Peyer's patch (tissue), 4 donors: Measurements from ENCODE around the gene MGA. TPM values are rescaled to one million over a fixed set of nuclear protein-coding genes. Genes with fewer than 3 reads are reported as not detected.

ENCODE experiments used
- DNase-seq, 3 donors: peaks; one replicate each; pipeline ENCODE4 v3.0.0-alpha.2; 2017 to 2019
- H3K27ac ChIP-seq, 4 donors: fragments of 200-600 bp; sonication (generic); one replicate each; pipeline ENCODE4 v1.5.1; 2016 to 2019
- H3K27me3 ChIP-seq, 2 donors: fragments of 200-600 bp; sonication (generic); one replicate each; pipeline ENCODE4 v1.5.1; 2019
- H3K36me3 ChIP-seq, 3 donors: fragments of 200-600 bp; sonication (generic); one replicate each; pipeline ENCODE4 v1.5.1; 2016 to 2019
- H3K4me1 ChIP-seq, 4 donors: fragments of 200-600 bp; sonication (generic); one replicate each; pipeline ENCODE4 v1.5.1; 2016 to 2019
- H3K4me3 ChIP-seq, 4 donors: fragments of 200-600 bp; sonication (generic); 1 replicate in 3 of 4; 2 replicates in 1 of 4; pipeline ENCODE4 v1.5.1; 2016 to 2019; ENCODE audit warnings: mild to moderate bottlenecking in 1 of 4
- H3K9me3 ChIP-seq, 4 donors: fragments of 200-600 bp; sonication (generic); one replicate each; pipeline ENCODE4 v1.5.1; 2016 to 2019; ENCODE audit warnings: mild to moderate bottlenecking in 1 of 4
- CTCF ChIP-seq, 6 experiments: fragments of 450-650 bp in 4 of 6; fragments of 200-600 bp in 2 of 6; sonication (generic) in 1 of 6; IDR thresholded peaks; one replicate each; pipeline ENCODE4 v1.5.1; 2017 to 2019; ENCODE audit warnings: antibody characterized with exemption in 6 of 6, mild to moderate bottlenecking in 3 of 6, moderate library complexity in 1 of 6
- POLR2A ChIP-seq, 2 donors: fragments of 450-650 bp; IDR thresholded peaks; one replicate each; pipeline ENCODE4 v1.5.1; 2017; ENCODE audit warnings: antibody characterized with exemption in 2 of 2, mild to moderate bottlenecking in 2 of 2, moderate library complexity in 2 of 2
- total RNA-seq, 4 donors: library from RNA; depleted of rRNA; stranded (reverse); fragments of >200 nt; gene quantifications; one replicate each; pipeline ENCODE4 v1.1.0, GENCODE V29; 2016

The MGA gene
- total RNA-seq, 4 donors from 2014 or later, result 39.7 to 143 (median 69.8) TPM

- H3K4me1 ChIP-seq, result peaks cover 0 to 5% (median 0%) of the 10 kb centered on the region in 4 donors
- no peak for TF ChIP-seq POLR2A (IDR thresholded peaks at IDR 0.05)
- TF ChIP-seq CTCF (IDR thresholded peaks at IDR 0.05), result no peak
- no peak for DNase-seq
These were observed 28.5 kb downstream of the MGA start for GRCh38 chr15:41688671-41689070.

GRCh38 chr15:41689083-41689482 is 28.9 kb downstream of the MGA start:
- Histone ChIP-seq H3K9me3 (no peaks in the 10 kb centered on the region), H3K27ac (no peak overlapping the region), H3K27me3 (no peaks in the 10 kb centered on the region), H3K4me3 (no peak overlapping the region), H3K36me3 (no peaks in the 10 kb centered on the region), H3K4me1 (peaks cover 0 to 5% (median 0%) of the 10 kb centered on the region in 4 donors)
- no peak for DNase-seq
- TF ChIP-seq POLR2A (IDR thresholded peaks at IDR 0.05) (no peak), CTCF (IDR thresholded peaks at IDR 0.05) (no peak)

More at GRCh38 chr15:41688671-41689070, 28.5 kb downstream of the MGA start:
- Histone ChIP-seq H3K27ac (no peak overlapping the region), H3K27me3 (no peaks in the 10 kb centered on the region), H3K4me3 (no peak overlapping the region), H3K36me3 (no peaks in the 10 kb centered on the region), H3K9me3 (no peaks in the 10 kb centered on the region)

GRCh38 chr15:41689834-41690233 is 29.6 kb downstream of the MGA start:
- TF ChIP-seq POLR2A (IDR thresholded peaks at IDR 0.05) (no peak), CTCF (IDR thresholded peaks at IDR 0.05) (no peak)

DNA sequence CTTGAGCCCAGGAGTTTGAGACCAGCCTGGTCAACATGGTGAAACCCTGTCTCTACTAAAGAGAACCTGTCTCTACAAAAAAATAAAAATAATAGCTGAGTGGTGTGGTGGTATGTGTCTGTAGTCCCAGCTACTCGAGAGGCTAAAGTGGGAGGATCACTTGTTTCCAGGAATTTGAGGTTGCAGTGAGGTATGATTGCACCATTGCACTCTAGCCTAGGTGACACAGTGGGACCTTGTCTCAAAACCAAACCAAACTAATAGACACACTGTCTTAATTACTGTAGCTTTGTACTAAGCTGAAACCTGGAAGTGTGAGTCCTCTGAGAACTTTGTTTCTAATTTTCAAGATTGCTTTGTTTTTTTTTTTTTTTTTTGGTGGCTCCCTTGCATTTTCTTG is 30.4 kb downstream of the MGA start:
- Histone ChIP-seq H3K4me1 (peaks cover 0 to 5% (median under 1%) of the 10 kb centered on the region in 4 donors), H3K36me3 (no peaks in the 10 kb centered on the region), H3K27me3 (no peaks in the 10 kb centered on the region)

More at GRCh38 chr15:41689834-41690233, 29.6 kb downstream of the MGA start:
- DNase-seq, result no peak
- Histone ChIP-seq H3K4me1 (peaks cover 0 to 5% (median 0%) of the 10 kb centered on the region in 4 donors), H3K9me3 (no peaks in the 10 kb centered on the region), H3K36me3 (no peaks in the 10 kb centered on the region), H3K27me3 (no peaks in the 10 kb centered on the region), H3K27ac (no peak overlapping the region), H3K4me3 (no peak overlapping the region)

GRCh38 chr15:41691471-41691870 is 31.3 kb downstream of the MGA start:
- no peaks in the 10 kb centered on the region for H3K9me3 ChIP-seq
- H3K36me3 ChIP-seq, result no peaks in the 10 kb centered on the region
- no peak overlapping the region for H3K4me3 ChIP-seq
- no peaks in the 10 kb centered on the region for H3K27me3 ChIP-seq
- TF ChIP-seq CTCF (IDR thresholded peaks at IDR 0.05) (no peak), POLR2A (IDR thresholded peaks at IDR 0.05) (no peak)
- DNase-seq, result no peak
- H3K27ac ChIP-seq, result no peak overlapping the region
- peaks cover 0 to 7% (median 3%) of the 10 kb centered on the region in 4 donors for H3K4me1 ChIP-seq

More for the DNA sequence above, 30.4 kb downstream of the MGA start:
- DNase-seq, result no peak
- TF ChIP-seq CTCF (IDR thresholded peaks at IDR 0.05) (no peak), POLR2A (IDR thresholded peaks at IDR 0.05) (no peak)
- Histone ChIP-seq H3K9me3 (no peaks in the 10 kb centered on the region), H3K4me3 (no peak overlapping the region), H3K27ac (no peak overlapping the region)

GRCh38 chr15:41692049-41692448 is 31.8 kb downstream of the MGA start:
- Histone ChIP-seq H3K27me3 (no peaks in the 10 kb centered on the region), H3K4me1 (peaks cover 0 to 7% (median 3%) of the 10 kb centered on the region in 4 donors), H3K9me3 (no peaks in the 10 kb centered on the region), H3K36me3 (no peaks in the 10 kb centered on the region), H3K4me3 (no peak overlapping the region), H3K27ac (no peak overlapping the region)
- TF ChIP-seq POLR2A (IDR thresholded peaks at IDR 0.05), result no peak
- no peak for TF ChIP-seq CTCF (IDR thresholded peaks at IDR 0.05)
- no peak for DNase-seq
